ENCODE measurements around the gene ZBTB20.

ZBTB20 gene

DNA sequence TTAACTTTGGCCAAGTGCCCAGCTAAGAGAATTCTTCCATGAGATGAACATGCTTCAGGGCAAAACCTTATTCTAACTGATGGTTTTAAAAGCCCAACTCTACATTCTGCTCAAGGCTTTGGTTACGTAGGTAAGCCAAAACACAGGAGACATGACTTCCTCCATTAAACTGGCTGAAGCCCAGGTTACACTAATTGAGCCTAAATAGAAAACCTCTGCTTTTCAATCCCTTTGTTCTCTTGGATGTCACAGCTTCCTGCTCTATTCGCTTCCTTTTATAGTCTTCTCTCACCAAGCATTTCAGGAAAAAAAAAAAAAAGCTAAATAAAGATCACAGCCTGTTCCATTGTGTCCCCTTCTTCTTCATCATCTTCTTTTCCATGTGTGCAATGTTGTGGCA lies 432.9 kb downstream of the ZBTB20 start:
- peaks cover 6% of the 10 kb centered on the region for H3K79me1 ChIP-seq (replicated peaks; ENCODE audit: low read length, poor library complexity, severe bottlenecking)
- no peak overlapping the region for H2BK15ac ChIP-seq (ENCODE audit: low read depth, poor library complexity, severe bottlenecking)
- 93% methylated on average over 2 of the region's 2 CpGs for WGBS
- H3K9me3 ChIP-seq (ENCODE audit: control insufficient read depth, low read length) = no peaks in the 10 kb centered on the region
- H3K23ac ChIP-seq (ENCODE audit: low read length in 2 of 2) = no peak overlapping the region
- H3K4me3 ChIP-seq (ENCODE audit: insufficient read depth in 1 of 2, low read depth in 1 of 2, low read length in 2 of 2) = no peak overlapping the region
- DNase-seq = no peak
- H3K27ac ChIP-seq (ENCODE audit: low read length, poor library complexity, severe bottlenecking) = no peak overlapping the region
- no peaks in the 10 kb centered on the region for H3K36me3 ChIP-seq (ENCODE audit: control insufficient read depth in 1 of 2, insufficient read depth in 2 of 2, low read depth in 1 of 2, low read length in 2 of 2)
- H3K27me3 ChIP-seq (ENCODE audit: control insufficient read depth in 1 of 2, insufficient read depth in 1 of 2, low read length in 2 of 2) = no peaks in the 10 kb centered on the region
- H3K14ac ChIP-seq (ENCODE audit: low read length in 2 of 2) = no peak overlapping the region
- H2BK120ac ChIP-seq (ENCODE audit: low read depth, low read length) = no peak overlapping the region
- H2AFZ ChIP-seq (ENCODE audit: low read depth, low read length) = no peak overlapping the region
- H2BK12ac ChIP-seq (ENCODE audit: low read length in 2 of 2) = no peak overlapping the region
- no peak overlapping the region for H4K91ac ChIP-seq (ENCODE audit: low read length)
- no peak overlapping the region for H3K4ac ChIP-seq (ENCODE audit: low read depth in 1 of 2, low read length in 2 of 2)
- no peak overlapping the region for H4K8ac ChIP-seq (ENCODE audit: low read length)
- H2BK5ac ChIP-seq (ENCODE audit: low read depth, low read length, poor library complexity, severe bottlenecking) = no peak overlapping the region
- no peak overlapping the region for H3K9ac ChIP-seq (ENCODE audit: low read length)
- H3K18ac ChIP-seq (ENCODE audit: low read depth in 1 of 2, low read length in 2 of 2) = no peak overlapping the region
- no peak overlapping the region for H2AK5ac ChIP-seq (ENCODE audit: low read length, severe bottlenecking)
- H3K4me1 ChIP-seq (ENCODE audit: control insufficient read depth, insufficient read depth, low read depth, low read length) = peaks cover under 1% of the 10 kb centered on the region
- H3K4me2 ChIP-seq (ENCODE audit: low read length, poor library complexity, severe bottlenecking) = no peak overlapping the region

DNA sequence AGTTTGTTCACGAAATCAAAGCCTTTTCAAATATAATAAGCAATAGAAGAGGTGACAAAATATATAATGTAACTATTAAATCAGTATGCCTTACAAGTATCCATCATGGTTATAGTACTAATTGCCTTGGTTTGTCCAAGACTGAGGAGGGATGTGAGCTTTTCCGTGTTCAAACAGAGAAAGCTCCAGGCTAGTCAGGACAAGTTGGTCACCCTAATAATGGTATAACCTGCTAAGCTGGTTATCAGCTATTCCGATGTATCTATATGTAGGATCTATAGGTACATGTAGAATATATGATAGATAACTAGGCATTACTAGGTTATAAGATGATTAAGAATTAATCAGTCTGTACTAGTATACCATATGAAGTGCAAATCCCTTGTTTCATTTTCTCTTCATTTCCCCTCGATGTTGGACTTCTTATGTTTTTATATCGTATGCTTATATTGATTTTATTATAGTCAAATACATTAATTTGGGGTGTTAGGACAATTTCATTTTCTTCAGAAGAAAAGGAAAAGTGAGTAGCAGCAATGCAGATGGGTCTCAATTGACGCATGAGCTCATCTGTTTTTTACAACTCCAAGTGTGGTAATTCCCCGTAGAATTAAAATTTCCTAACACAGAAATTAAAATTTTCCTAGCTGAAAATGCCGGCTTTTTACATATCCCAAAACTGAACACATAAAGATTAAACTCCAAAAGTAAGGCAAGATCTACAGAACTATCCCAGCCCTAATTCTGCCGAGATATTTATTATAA lies 434.2 kb downstream of the ZBTB20 start:
- 100% methylated on average over 5 of the region's 9 CpGs for WGBS
- H3K4me3 ChIP-seq (ENCODE audit: insufficient read depth in 1 of 2, low read depth in 1 of 2, low read length in 2 of 2) = peak overlapping the region in 1 of 2 experiments; percentile 43

DNA sequence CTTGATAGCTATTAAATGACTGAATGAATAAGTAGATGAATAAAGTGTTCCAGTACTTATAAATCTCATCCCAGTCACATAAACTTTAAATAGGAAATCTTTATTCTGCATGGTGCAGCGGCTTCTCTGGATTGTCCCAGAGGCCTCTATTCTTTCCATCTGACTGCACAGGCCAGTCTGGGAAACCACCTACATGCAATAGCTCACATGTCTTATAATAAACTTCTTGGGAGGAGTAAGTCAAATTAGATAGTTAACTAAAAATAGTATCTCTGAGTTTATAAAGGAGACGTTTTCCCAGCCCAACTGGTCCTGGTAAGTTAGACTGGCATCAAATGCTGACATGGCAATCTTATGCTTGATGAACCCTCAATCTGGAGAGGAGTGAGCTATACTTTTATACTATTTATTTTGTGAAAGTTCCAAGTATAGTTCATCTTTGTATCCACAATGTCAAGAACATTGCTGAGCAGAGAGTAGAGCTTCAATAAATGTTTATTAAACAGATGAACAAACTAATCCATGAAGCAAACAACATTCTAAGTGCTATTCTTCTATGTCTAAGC lies 435.7 kb downstream of the ZBTB20 start:
- H4K8ac ChIP-seq (ENCODE audit: low read length) = no peak overlapping the region
- H3K23ac ChIP-seq (ENCODE audit: low read length in 2 of 2) = no peak overlapping the region
- no peaks in the 10 kb centered on the region for H3K9me3 ChIP-seq (ENCODE audit: control insufficient read depth, low read length)
- no peak overlapping the region for H2AK5ac ChIP-seq (ENCODE audit: low read length, severe bottlenecking)
- H2BK5ac ChIP-seq (ENCODE audit: low read depth, low read length, poor library complexity, severe bottlenecking) = no peak overlapping the region
- H3K36me3 ChIP-seq (ENCODE audit: control insufficient read depth in 1 of 2, insufficient read depth in 2 of 2, low read depth in 1 of 2, low read length in 2 of 2) = no peaks in the 10 kb centered on the region
- no peaks in the 10 kb centered on the region for H3K27me3 ChIP-seq (ENCODE audit: control insufficient read depth in 1 of 2, insufficient read depth in 1 of 2, low read length in 2 of 2)
- 100% methylated on average over 2 of the region's 2 CpGs for WGBS
- H2BK12ac ChIP-seq (ENCODE audit: low read length in 2 of 2) = no peak overlapping the region
- no peak for DNase-seq
- H2BK120ac ChIP-seq (ENCODE audit: low read depth, low read length) = no peak overlapping the region
- no peak overlapping the region for H3K27ac ChIP-seq (ENCODE audit: low read length, poor library complexity, severe bottlenecking)
- H3K4ac ChIP-seq (ENCODE audit: low read depth in 1 of 2, low read length in 2 of 2) = no peak overlapping the region
- peaks cover 7% of the 10 kb centered on the region for H3K79me1 ChIP-seq (replicated peaks; ENCODE audit: low read length, poor library complexity, severe bottlenecking)
- no peak overlapping the region for H3K4me2 ChIP-seq (ENCODE audit: low read length, poor library complexity, severe bottlenecking)
- H3K18ac ChIP-seq (ENCODE audit: low read depth in 1 of 2, low read length in 2 of 2) = no peak overlapping the region
- H2AFZ ChIP-seq (ENCODE audit: low read depth, low read length) = no peak overlapping the region
- H3K4me3 ChIP-seq (ENCODE audit: insufficient read depth in 1 of 2, low read depth in 1 of 2, low read length in 2 of 2) = no peak overlapping the region
- no peak overlapping the region for H2BK15ac ChIP-seq (ENCODE audit: low read depth, poor library complexity, severe bottlenecking)
- H3K4me1 ChIP-seq (ENCODE audit: control insufficient read depth, insufficient read depth, low read depth, low read length) = peaks cover 2% of the 10 kb centered on the region
- no peak overlapping the region for H4K91ac ChIP-seq (ENCODE audit: low read length)
- no peak overlapping the region for H3K9ac ChIP-seq (ENCODE audit: low read length)
- H3K14ac ChIP-seq (ENCODE audit: low read length in 2 of 2) = no peak overlapping the region

More for the DNA sequence above, 434.2 kb downstream of the ZBTB20 start:
- H2BK120ac ChIP-seq (ENCODE audit: low read depth, low read length) = no peak overlapping the region
- H3K9ac ChIP-seq (ENCODE audit: low read length) = peak overlapping the region; percentile 62
- no peak overlapping the region for H4K8ac ChIP-seq (ENCODE audit: low read length)
- no peaks in the 10 kb centered on the region for H3K4me1 ChIP-seq (ENCODE audit: control insufficient read depth, insufficient read depth, low read depth, low read length)
- no peak overlapping the region for H2BK15ac ChIP-seq (ENCODE audit: low read depth, poor library complexity, severe bottlenecking)
- no peak overlapping the region for H3K23ac ChIP-seq (ENCODE audit: low read length in 2 of 2)
- no peak overlapping the region for H3K14ac ChIP-seq (ENCODE audit: low read length in 2 of 2)
- H2BK12ac ChIP-seq (ENCODE audit: low read length in 2 of 2) = no peak overlapping the region
- H2AK5ac ChIP-seq (ENCODE audit: low read length, severe bottlenecking) = no peak overlapping the region
- H3K36me3 ChIP-seq (ENCODE audit: control insufficient read depth in 1 of 2, insufficient read depth in 2 of 2, low read depth in 1 of 2, low read length in 2 of 2) = no peaks in the 10 kb centered on the region
- no peak overlapping the region for H3K4ac ChIP-seq (ENCODE audit: low read depth in 1 of 2, low read length in 2 of 2)
- H4K91ac ChIP-seq (ENCODE audit: low read length) = no peak overlapping the region
- H3K27me3 ChIP-seq (ENCODE audit: control insufficient read depth in 1 of 2, insufficient read depth in 1 of 2, low read length in 2 of 2) = no peaks in the 10 kb centered on the region
- peaks cover 7% of the 10 kb centered on the region for H3K79me1 ChIP-seq (replicated peaks; ENCODE audit: low read length, poor library complexity, severe bottlenecking)
- H2AFZ ChIP-seq (ENCODE audit: low read depth, low read length) = no peak overlapping the region
- no peak for DNase-seq
- no peaks in the 10 kb centered on the region for H3K9me3 ChIP-seq (ENCODE audit: control insufficient read depth, low read length)
- no peak overlapping the region for H3K27ac ChIP-seq (ENCODE audit: low read length, poor library complexity, severe bottlenecking)
- H3K4me2 ChIP-seq (ENCODE audit: low read length, poor library complexity, severe bottlenecking) = no peak overlapping the region
- no peak overlapping the region for H3K18ac ChIP-seq (ENCODE audit: low read depth in 1 of 2, low read length in 2 of 2)
- no peak overlapping the region for H2BK5ac ChIP-seq (ENCODE audit: low read depth, low read length, poor library complexity, severe bottlenecking)

DNA sequence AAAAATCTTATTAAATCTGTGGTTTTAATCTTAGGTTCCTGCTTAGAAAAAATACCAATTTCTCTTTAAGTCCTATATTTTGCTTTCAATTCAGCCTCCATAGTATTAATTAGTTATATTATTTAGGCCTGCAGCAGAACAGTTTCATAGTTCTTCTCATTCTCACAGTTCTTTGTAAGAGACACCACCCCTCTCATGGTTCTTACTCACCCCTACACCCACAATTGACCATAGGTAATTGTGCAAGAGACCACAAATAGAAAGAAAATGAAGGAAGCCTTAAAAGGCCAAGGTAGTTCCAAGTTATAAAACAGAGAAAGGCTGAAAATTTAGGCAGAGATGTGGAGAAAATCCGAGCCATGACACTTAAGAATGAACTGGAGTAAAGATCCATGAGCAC lies 438.0 kb downstream of the ZBTB20 start:
- Histone ChIP-seq H3K23ac (ENCODE audit: low read length in 2 of 2) (no peak overlapping the region), H3K9me3 (ENCODE audit: control insufficient read depth, low read length) (no peaks in the 10 kb centered on the region), H2AFZ (ENCODE audit: low read depth, low read length) (no peak overlapping the region), H3K14ac (ENCODE audit: low read length in 2 of 2) (no peak overlapping the region), H4K8ac (ENCODE audit: low read length) (no peak overlapping the region), H3K4me1 (ENCODE audit: control insufficient read depth, insufficient read depth, low read depth, low read length) (peaks cover 2% of the 10 kb centered on the region), H2BK12ac (ENCODE audit: low read length in 2 of 2) (no peak overlapping the region), H2AK5ac (ENCODE audit: low read length, severe bottlenecking) (no peak overlapping the region), H3K4me2 (ENCODE audit: low read length, poor library complexity, severe bottlenecking) (no peak overlapping the region), H4K91ac (ENCODE audit: low read length) (no peak overlapping the region), H2BK120ac (ENCODE audit: low read depth, low read length) (no peak overlapping the region), H2BK15ac (ENCODE audit: low read depth, poor library complexity, severe bottlenecking) (no peak overlapping the region), H2BK5ac (ENCODE audit: low read depth, low read length, poor library complexity, severe bottlenecking) (no peak overlapping the region), H3K27me3 (ENCODE audit: control insufficient read depth in 1 of 2, insufficient read depth in 1 of 2, low read length in 2 of 2) (no peaks in the 10 kb centered on the region), H3K79me1 (replicated peaks; ENCODE audit: low read length, poor library complexity, severe bottlenecking) (peaks cover 9% of the 10 kb centered on the region), H3K36me3 (ENCODE audit: control insufficient read depth in 1 of 2, insufficient read depth in 2 of 2, low read depth in 1 of 2, low read length in 2 of 2) (no peaks in the 10 kb centered on the region), H3K9ac (ENCODE audit: low read length) (peak overlapping the region; percentile 63), H3K18ac (ENCODE audit: low read depth in 1 of 2, low read length in 2 of 2) (no peak overlapping the region), H3K4ac (ENCODE audit: low read depth in 1 of 2, low read length in 2 of 2) (no peak overlapping the region), H3K27ac (ENCODE audit: low read length, poor library complexity, severe bottlenecking) (no peak overlapping the region), H3K4me3 (ENCODE audit: insufficient read depth in 1 of 2, low read depth in 1 of 2, low read length in 2 of 2) (no peak overlapping the region)
- WGBS = 100% methylated on average over 1 of the region's 1 CpG
- peak; percentile 7 for DNase-seq
